A549 (cell line): ENCODE measurements around the gene PPP2R5A.

Experiments
- BCL3 ChIP-seq: fragments of >200 bp; sonication (Bioruptor Twin); formaldehyde crosslinking; IDR thresholded peaks from 3 replicates; pipeline ENCODE4 v1.6.1; 2016
- CHD2 ChIP-seq: fragments of 150-350 bp; IDR thresholded peaks from 2 replicates; pipeline ENCODE4 v1.6.1; 2014; ENCODE audit warnings: low read length; ENCODE audit not compliant: partially characterized antibody
- CTCF ChIP-seq: fragments of >200 bp; sonication (Bioruptor Twin); formaldehyde crosslinking; IDR thresholded peaks from 3 replicates; pipeline ENCODE4 v1.5.1; 2016
- EHMT2 ChIP-seq: fragments of 200-600 bp; sonication (generic); IDR thresholded peaks from 2 replicates; pipeline ENCODE4 v1.6.1; 2016; ENCODE audit warnings: antibody characterized with exemption, low read depth, mild to moderate bottlenecking, moderate library complexity
- EP300 ChIP-seq, 2 experiments: fragments of >200 bp; sonication (Bioruptor Twin); formaldehyde crosslinking; IDR thresholded peaks; 2 replicates in 1 of 2; 3 replicates in 1 of 2; pipeline ENCODE4 v1.6.1; 2016 to 2017
- JUN ChIP-seq, 2 experiments: fragments of >200 bp; sonication (Bioruptor Twin); formaldehyde crosslinking; IDR thresholded peaks; 2 replicates in 1 of 2; 3 replicates in 1 of 2; pipeline ENCODE4 v1.6.1; 2016 to 2017
- MAX ChIP-seq: IDR thresholded peaks from 2 replicates; pipeline ENCODE4 v1.6.1; 2012
- MAZ ChIP-seq: fragments of 150-350 bp; IDR thresholded peaks from 2 replicates; pipeline ENCODE4 v1.6.1; 2014; ENCODE audit warnings: antibody characterized with exemption, low read depth, low read length, borderline replicate concordance
- MYC ChIP-seq: IDR thresholded peaks from 2 replicates; pipeline ENCODE4 v1.6.1; 2012; ENCODE audit warnings: mild to moderate bottlenecking, inconsistent platforms, low read length, improper control_type of control experiment, borderline replicate concordance
- NPAS2 ChIP-seq: fragments of 250-450 bp; sonication (Bioruptor Pico); IDR thresholded peaks from 2 replicates; pipeline ENCODE4 v1.8.0; 2022; ENCODE audit warnings: mild to moderate bottlenecking, moderate library complexity, borderline replicate concordance
- NR3C1 ChIP-seq: fragments of >200 bp; sonication (Bioruptor Twin); formaldehyde crosslinking; IDR thresholded peaks from 3 replicates; pipeline ENCODE4 v1.6.1; 2017
- POLR2A ChIP-seq: IDR thresholded peaks from 2 replicates; pipeline ENCODE4 v1.6.1; 2012; ENCODE audit warnings: mild to moderate bottlenecking, low read length
- REST ChIP-seq: fragments of 200-600 bp; sonication (generic); IDR thresholded peaks from 2 replicates; pipeline ENCODE4 v1.6.1; 2016; ENCODE audit warnings: antibody characterized with exemption, mild to moderate bottlenecking, moderate library complexity
- USF2 ChIP-seq: fragments of 450-650 bp; IDR thresholded peaks from 2 replicates; pipeline ENCODE4 v1.6.1; 2014; ENCODE audit warnings: antibody characterized with exemption

GRCh38 chr1:212294983-212295382 is 9.8 kb downstream of the PPP2R5A start:
- no peak for TF ChIP-seq CTCF
- TF ChIP-seq USF2: no peak
- TF ChIP-seq CHD2: no peak
- TF ChIP-seq POLR2A: no peak
- no peak for TF ChIP-seq EHMT2
- no peak for TF ChIP-seq BCL3
- TF ChIP-seq NR3C1: no peak
- TF ChIP-seq NPAS2 (CRISPR knock-in tag): no peak
- no peak for TF ChIP-seq MYC
- no peak for TF ChIP-seq REST
- no peak for TF ChIP-seq JUN (IDR thresholded peaks at IDR 0.05)
- no peak for TF ChIP-seq EP300 (IDR thresholded peaks at IDR 0.05)
- no peak for TF ChIP-seq MAZ
- TF ChIP-seq MAX: no peak
